ENCODE results near the gene HTATIP2.
A peak's percentile ranks its signal among the peaks of the same experiment; 100 is the strongest.
"Not testable (repeated sequence)": the region's sequence is repeated elsewhere in the genome, so short reads cannot be mapped to it uniquely, and the experiment has no call there.

HTATIP2 gene

DNA sequence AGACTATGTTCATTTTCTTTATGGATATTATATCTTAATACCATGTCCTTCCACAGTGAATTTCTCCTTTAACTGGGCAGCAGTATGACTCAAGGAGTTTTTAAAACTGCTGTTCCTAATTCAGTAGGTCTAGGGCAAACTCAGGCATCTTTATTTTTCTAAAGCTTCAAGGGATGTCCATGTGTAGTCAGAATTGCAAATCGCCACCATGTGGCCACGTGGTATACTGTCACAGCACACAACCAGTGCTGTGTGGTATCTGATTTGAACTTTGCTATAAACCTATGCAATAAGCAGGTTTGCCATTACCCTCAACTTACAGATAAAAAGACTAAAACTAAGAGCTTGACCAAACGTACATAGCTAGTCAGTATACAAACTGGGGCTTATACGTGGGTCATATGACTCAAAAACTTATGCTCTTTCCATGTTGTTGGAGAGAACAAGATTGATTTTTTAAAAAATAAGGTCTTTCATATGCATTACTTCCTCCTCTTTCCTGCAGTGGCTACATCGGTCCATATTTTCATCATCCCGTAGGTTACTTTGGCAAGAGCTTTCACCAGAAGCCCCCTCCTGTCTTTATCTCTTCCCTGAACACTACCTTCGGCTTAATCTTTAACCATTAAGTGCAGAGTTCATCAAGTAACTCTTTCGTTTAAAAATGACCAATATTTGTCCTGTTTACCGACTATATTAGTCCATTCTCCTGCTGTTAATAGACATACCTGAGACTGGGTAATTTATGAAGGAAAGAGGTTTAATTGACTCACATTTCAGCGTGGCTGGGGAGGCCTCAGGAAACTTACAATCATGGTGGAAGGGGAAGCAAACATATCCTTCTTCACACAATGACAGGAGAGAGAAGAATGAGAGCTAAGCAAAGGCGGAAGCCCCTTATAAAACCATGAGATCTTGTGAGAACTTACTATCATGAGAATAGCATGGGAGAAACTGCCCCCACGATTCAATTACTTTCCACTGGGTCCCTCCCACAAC lies 8.0 kb upstream of the HTATIP2 start:
- Histone ChIP-seq H3K4me1 (ENCODE audit: insufficient read depth, low read length) (peaks cover 7% of the 10 kb centered on the region), H3K27ac (ENCODE audit: low read depth, low read length) (no peak overlapping the region), H3K27me3 (ENCODE audit: control insufficient read depth in 1 of 2, insufficient read depth in 2 of 2, low read length in 2 of 2) (no peaks in the 10 kb centered on the region)

DNA sequence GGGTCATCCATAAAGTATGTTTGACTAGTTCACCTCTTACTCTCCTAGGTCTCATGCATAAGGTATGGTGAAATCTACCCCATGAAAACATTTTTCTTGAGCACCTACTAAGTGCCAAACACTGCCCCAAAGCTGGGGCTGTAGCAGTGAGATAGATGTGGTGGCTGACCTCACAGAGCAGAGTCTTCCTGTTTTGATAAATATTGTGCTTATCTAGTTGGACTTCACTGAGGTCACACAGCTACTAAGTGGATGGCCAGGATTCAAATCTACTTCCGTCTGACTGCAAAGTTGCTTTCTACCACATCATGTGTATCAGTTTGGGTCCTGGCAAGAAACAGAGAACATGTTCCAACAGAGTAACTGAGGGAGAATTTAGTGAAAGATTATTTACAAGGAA lies 6.4 kb upstream of the HTATIP2 start:
- no peak overlapping the region for H3K4me3 ChIP-seq (ENCODE audit: low read depth in 1 of 2, low read length in 2 of 2)
- no peaks in the 10 kb centered on the region for H3K27me3 ChIP-seq (ENCODE audit: control insufficient read depth in 1 of 2, insufficient read depth in 2 of 2, low read length in 2 of 2)
- H3K9me3 ChIP-seq (ENCODE audit: low read length) = no peaks in the 10 kb centered on the region
- H3K27ac ChIP-seq (ENCODE audit: low read depth, low read length) = no peak overlapping the region
- H3K9ac ChIP-seq (ENCODE audit: low read length) = no peak overlapping the region
- peaks cover 8% of the 10 kb centered on the region for H3K4me1 ChIP-seq (ENCODE audit: insufficient read depth, low read length)
- H3K36me3 ChIP-seq (ENCODE audit: insufficient read depth, low read length) = no peaks in the 10 kb centered on the region

More for the DNA sequence above, 8.0 kb upstream of the HTATIP2 start:
- Histone ChIP-seq H3K9ac (ENCODE audit: low read length) (no peak overlapping the region), H3K9me3 (ENCODE audit: low read length) (no peaks in the 10 kb centered on the region), H3K4me3 (ENCODE audit: low read depth in 1 of 2, low read length in 2 of 2) (no peak overlapping the region), H3K36me3 (ENCODE audit: insufficient read depth, low read length) (no peaks in the 10 kb centered on the region)

DNA sequence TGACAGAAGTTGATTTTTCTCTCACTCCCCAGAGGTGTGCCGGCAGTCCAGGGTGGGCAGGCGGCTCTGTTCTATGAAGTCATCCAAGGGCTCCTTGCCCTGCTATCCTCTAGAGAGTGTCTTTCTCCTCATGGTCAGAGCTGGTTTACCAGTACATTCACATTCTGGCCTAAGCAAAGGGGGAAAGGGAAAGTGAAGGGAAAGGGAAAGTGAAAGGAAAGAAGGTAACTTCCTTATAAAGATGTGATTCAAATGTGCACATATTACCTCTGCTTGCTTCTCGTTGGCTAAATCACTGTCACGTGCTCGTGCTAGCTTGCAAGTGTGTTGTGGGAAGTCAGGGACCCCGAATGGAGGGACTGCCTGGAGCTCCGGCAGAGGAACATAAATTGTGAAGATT lies 2.9 kb upstream of the HTATIP2 start:
- Histone ChIP-seq H3K9ac (ENCODE audit: low read length) (no peak overlapping the region), H3K27ac (ENCODE audit: low read depth, low read length) (no peak overlapping the region), H3K27me3 (ENCODE audit: control insufficient read depth in 1 of 2, insufficient read depth in 2 of 2, low read length in 2 of 2) (no peaks in the 10 kb centered on the region), H3K4me1 (ENCODE audit: insufficient read depth, low read length) (peaks cover 13% of the 10 kb centered on the region), H3K4me3 (ENCODE audit: low read depth in 1 of 2, low read length in 2 of 2) (no peak overlapping the region), H3K9me3 (ENCODE audit: low read length) (no peaks in the 10 kb centered on the region), H3K36me3 (ENCODE audit: insufficient read depth, low read length) (no peaks in the 10 kb centered on the region)

GRCh38 chr11:20362481-20362880 lies 1.0 kb upstream of the HTATIP2 start:
- Histone ChIP-seq H3K4me3 (ENCODE audit: low read depth in 1 of 2, low read length in 2 of 2) (no peak overlapping the region), H3K27me3 (ENCODE audit: control insufficient read depth in 1 of 2, insufficient read depth in 2 of 2, low read length in 2 of 2) (no peaks in the 10 kb centered on the region), H3K27ac (ENCODE audit: low read depth, low read length) (no peak overlapping the region), H3K9me3 (ENCODE audit: low read length) (no peaks in the 10 kb centered on the region), H3K9ac (ENCODE audit: low read length) (no peak overlapping the region), H3K36me3 (ENCODE audit: insufficient read depth, low read length) (no peaks in the 10 kb centered on the region), H3K4me1 (ENCODE audit: insufficient read depth, low read length) (peaks cover 13% of the 10 kb centered on the region)

- peak overlapping the region; percentile 68 to 84 for H3K4me3 ChIP-seq (ENCODE audit: low read depth in 1 of 2, low read length in 2 of 2)
- no peaks in the 10 kb centered on the region for H3K27me3 ChIP-seq (ENCODE audit: control insufficient read depth in 1 of 2, insufficient read depth in 2 of 2, low read length in 2 of 2)
- H3K9me3 ChIP-seq (ENCODE audit: low read length) = no peaks in the 10 kb centered on the region
- no peaks in the 10 kb centered on the region for H3K36me3 ChIP-seq (ENCODE audit: insufficient read depth, low read length)
- H3K4me1 ChIP-seq (ENCODE audit: insufficient read depth, low read length) = peaks cover 13% of the 10 kb centered on the region
- no peak overlapping the region for H3K27ac ChIP-seq (ENCODE audit: low read depth, low read length)
- no peak overlapping the region for H3K9ac ChIP-seq (ENCODE audit: low read length)
Observed at GRCh38 chr11:20363149-20363499, 390 bp upstream of the HTATIP2 start.

DNA sequence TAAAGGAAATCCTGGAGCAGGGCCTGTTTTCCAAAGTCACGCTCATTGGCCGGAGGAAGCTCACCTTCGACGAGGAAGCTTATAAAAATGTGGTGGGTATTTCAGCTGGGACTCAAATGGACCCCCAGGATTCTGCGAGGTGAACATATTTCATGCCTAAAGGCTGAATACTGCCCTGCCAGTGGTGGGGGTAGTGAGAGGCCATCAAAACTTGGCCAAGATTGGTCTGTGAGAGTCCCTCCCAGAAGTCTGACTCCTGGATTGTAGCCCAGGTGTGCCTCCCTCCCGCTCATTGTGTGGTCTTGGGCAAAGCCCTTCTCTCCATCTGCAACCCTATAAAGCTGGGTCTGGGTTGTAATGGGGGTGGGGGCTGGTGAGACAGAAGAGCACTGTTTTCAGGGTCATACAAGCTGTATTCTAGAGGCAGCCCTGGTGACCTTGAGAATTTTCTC lies 853 bp downstream of the HTATIP2 start:
- Histone ChIP-seq H3K27me3 (ENCODE audit: control insufficient read depth in 1 of 2, insufficient read depth in 2 of 2, low read length in 2 of 2) (no peaks in the 10 kb centered on the region), H3K9ac (ENCODE audit: low read length) (peak overlapping the region; percentile 51), H3K9me3 (ENCODE audit: low read length) (no peaks in the 10 kb centered on the region), H3K27ac (ENCODE audit: low read depth, low read length) (peak overlapping the region; percentile 76), H3K36me3 (ENCODE audit: insufficient read depth, low read length) (no peaks in the 10 kb centered on the region), H3K4me1 (ENCODE audit: insufficient read depth, low read length) (peaks cover 13% of the 10 kb centered on the region), H3K4me3 (ENCODE audit: low read depth in 1 of 2, low read length in 2 of 2) (peak overlapping the region; percentile 68 to 84)

GRCh38 chr11:20365465-20365864 lies 2.0 kb downstream of the HTATIP2 start:
- not testable (repeated sequence) for H3K4me1 ChIP-seq (ENCODE audit: insufficient read depth, low read length); H3K27ac ChIP-seq (ENCODE audit: low read depth, low read length); H3K27me3 ChIP-seq (ENCODE audit: control insufficient read depth in 1 of 2, insufficient read depth in 2 of 2, low read length in 2 of 2)

GRCh38 chr11:20367313-20367948 lies 3.9 kb downstream of the HTATIP2 start:
- no peak overlapping the region for H3K4me3 ChIP-seq (ENCODE audit: low read depth in 1 of 2, low read length in 2 of 2)
- H3K27ac ChIP-seq (ENCODE audit: low read depth, low read length) = no peak overlapping the region
- peaks cover 5% of the 10 kb centered on the region for H3K4me1 ChIP-seq (ENCODE audit: insufficient read depth, low read length)

More at GRCh38 chr11:20365465-20365864, 2.0 kb downstream of the HTATIP2 start:
- H3K36me3 ChIP-seq (ENCODE audit: insufficient read depth, low read length); H3K9ac ChIP-seq (ENCODE audit: low read length); H3K4me3 ChIP-seq (ENCODE audit: low read depth in 1 of 2, low read length in 2 of 2); H3K9me3 ChIP-seq (ENCODE audit: low read length): not testable (repeated sequence)

DNA sequence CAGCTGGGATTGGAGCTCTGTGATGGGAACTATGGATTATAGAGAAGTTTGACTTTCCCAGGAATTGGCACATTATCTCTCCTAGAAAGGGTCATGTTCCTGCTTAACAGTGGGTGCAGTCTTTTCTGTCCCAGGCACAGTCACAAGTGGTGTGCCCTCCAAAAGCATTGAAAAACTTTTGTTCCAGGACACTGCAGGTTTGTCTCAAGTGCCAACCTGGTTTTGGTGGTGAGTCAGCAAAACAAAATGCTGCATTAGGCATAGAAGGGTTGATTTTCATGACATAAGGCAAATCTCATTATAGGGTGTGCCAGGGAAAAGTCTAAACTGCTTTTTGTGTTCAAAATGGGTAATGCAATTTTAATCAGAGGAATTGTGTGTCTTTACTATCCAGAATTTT lies 4.9 kb downstream of the HTATIP2 start:
- Histone ChIP-seq H3K36me3 (ENCODE audit: insufficient read depth, low read length) (no peaks in the 10 kb centered on the region), H3K27ac (ENCODE audit: low read depth, low read length) (peak overlapping the region; percentile 16)

More at GRCh38 chr11:20367313-20367948, 3.9 kb downstream of the HTATIP2 start:
- Histone ChIP-seq H3K27me3 (ENCODE audit: control insufficient read depth in 1 of 2, insufficient read depth in 2 of 2, low read length in 2 of 2) (no peaks in the 10 kb centered on the region), H3K36me3 (ENCODE audit: insufficient read depth, low read length) (no peaks in the 10 kb centered on the region), H3K9me3 (ENCODE audit: low read length) (no peaks in the 10 kb centered on the region), H3K9ac (ENCODE audit: low read length) (no peak overlapping the region)

DNA sequence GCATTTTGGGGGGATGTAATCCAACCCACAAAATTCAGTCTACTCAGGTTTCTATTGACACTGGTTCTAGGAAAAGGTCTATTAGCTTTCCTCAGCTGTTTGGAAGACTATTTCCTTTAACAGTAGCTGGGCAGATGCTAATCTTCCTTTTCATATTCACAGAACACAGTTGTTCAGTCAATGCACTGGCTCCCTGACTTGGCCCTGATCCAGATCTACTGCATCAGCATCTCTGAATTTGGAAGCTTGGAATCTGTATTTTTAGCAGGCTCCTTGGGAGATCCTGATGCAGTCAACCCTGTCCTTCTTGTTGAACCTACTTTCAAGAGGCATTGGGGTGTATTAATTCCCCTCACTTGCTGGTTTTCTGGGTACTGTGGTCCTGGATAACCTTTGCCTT lies 6.3 kb downstream of the HTATIP2 start:
- H3K9me3 ChIP-seq (ENCODE audit: low read length) = no peaks in the 10 kb centered on the region
- no peaks in the 10 kb centered on the region for H3K4me1 ChIP-seq (ENCODE audit: insufficient read depth, low read length)
- no peaks in the 10 kb centered on the region for H3K27me3 ChIP-seq (ENCODE audit: control insufficient read depth in 1 of 2, insufficient read depth in 2 of 2, low read length in 2 of 2)
- no peak overlapping the region for H3K27ac ChIP-seq (ENCODE audit: low read depth, low read length)
- no peak overlapping the region for H3K9ac ChIP-seq (ENCODE audit: low read length)
- no peaks in the 10 kb centered on the region for H3K36me3 ChIP-seq (ENCODE audit: insufficient read depth, low read length)
- H3K4me3 ChIP-seq (ENCODE audit: low read depth in 1 of 2, low read length in 2 of 2) = no peak overlapping the region

More for the DNA sequence above, 4.9 kb downstream of the HTATIP2 start:
- Histone ChIP-seq H3K4me1 (ENCODE audit: insufficient read depth, low read length) (peaks cover 5% of the 10 kb centered on the region), H3K4me3 (ENCODE audit: low read depth in 1 of 2, low read length in 2 of 2) (no peak overlapping the region), H3K9ac (ENCODE audit: low read length) (no peak overlapping the region), H3K9me3 (ENCODE audit: low read length) (no peaks in the 10 kb centered on the region), H3K27me3 (ENCODE audit: control insufficient read depth in 1 of 2, insufficient read depth in 2 of 2, low read length in 2 of 2) (no peaks in the 10 kb centered on the region)

DNA sequence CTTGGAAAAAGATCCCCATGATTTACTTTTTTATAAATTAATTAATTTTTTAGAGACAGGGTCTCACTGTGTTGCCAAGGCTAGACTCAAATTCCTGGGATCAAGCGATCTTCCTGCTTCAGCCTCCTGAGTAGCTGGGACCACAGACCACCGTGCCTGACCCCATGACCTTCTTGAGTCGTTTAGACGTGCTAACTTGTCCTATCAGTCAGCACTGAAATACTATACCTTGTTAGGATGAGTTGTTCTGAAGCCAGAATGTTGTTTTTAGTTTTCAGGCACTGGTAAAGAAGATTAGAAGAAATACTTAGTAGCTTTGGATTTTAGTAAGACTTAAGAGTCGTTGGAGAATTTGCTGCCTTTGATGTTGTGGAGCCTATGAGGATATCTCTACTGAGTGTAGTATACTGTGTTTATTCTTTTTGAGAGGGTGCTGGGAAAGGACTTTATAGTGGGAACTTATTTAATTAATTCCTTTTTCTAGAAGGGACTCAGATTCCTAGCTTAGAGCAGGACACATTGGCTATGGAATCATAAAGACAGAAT lies 8.6 kb downstream of the HTATIP2 start:
- Histone ChIP-seq H3K4me3 (ENCODE audit: low read depth in 1 of 2, low read length in 2 of 2) (no peak overlapping the region), H3K4me1 (ENCODE audit: insufficient read depth, low read length) (no peaks in the 10 kb centered on the region), H3K27me3 (ENCODE audit: control insufficient read depth in 1 of 2, insufficient read depth in 2 of 2, low read length in 2 of 2) (no peaks in the 10 kb centered on the region), H3K36me3 (ENCODE audit: insufficient read depth, low read length) (no peaks in the 10 kb centered on the region), H3K9ac (ENCODE audit: low read length) (no peak overlapping the region), H3K27ac (ENCODE audit: low read depth, low read length) (no peak overlapping the region), H3K9me3 (ENCODE audit: low read length) (no peaks in the 10 kb centered on the region)

All from muscle layer of colon (tissue), 2 donors.